GM23248 (cell line): ENCODE measurements around the gene ANKRD13B. TPM values are rescaled to one million over a fixed set of nuclear protein-coding genes. Genes with fewer than 3 reads are reported as not detected.

ENCODE experiments used
- DNase-seq: peaks from one replicate; pipeline ENCODE4 v3.0.0-alpha.2; 2015
- H2AFZ ChIP-seq: fragments of 200-600 bp; sonication (generic); 2 replicates; pipeline ENCODE4 v1.6.1; 2016; ENCODE audit warnings: antibody characterized with exemption
- H3F3A ChIP-seq: fragments of 200-600 bp; sonication (generic); 2 replicates; pipeline ENCODE4 v1.6.1; 2016; ENCODE audit warnings: mild to moderate bottlenecking, antibody characterized with exemption, mixed run types; ENCODE audit not compliant: insufficient read depth
- H3K27ac ChIP-seq: fragments of 200-600 bp; sonication (generic); 2 replicates; pipeline ENCODE4 v1.5.1; 2016; ENCODE audit warnings: mild to moderate bottlenecking
- H3K27me3 ChIP-seq: fragments of 200-600 bp; sonication (generic); replicated peaks from 2 replicates; pipeline ENCODE4 v1.6.1; 2016; ENCODE audit warnings: mild to moderate bottlenecking; ENCODE audit not compliant: insufficient read depth
- H3K36me3 ChIP-seq: fragments of 200-600 bp; sonication (generic); 2 replicates; pipeline ENCODE4 v1.6.1; 2016; ENCODE audit warnings: low read depth, mild to moderate bottlenecking
- H3K4me1 ChIP-seq: fragments of 200-600 bp; sonication (generic); 2 replicates; pipeline ENCODE4 v1.6.1; 2016; ENCODE audit warnings: mild to moderate bottlenecking; ENCODE audit not compliant: insufficient read depth
- H3K4me2 ChIP-seq: fragments of 200-600 bp; sonication (generic); one replicate; pipeline ENCODE4 v1.6.1; 2016; ENCODE audit warnings: mild to moderate bottlenecking; ENCODE audit not compliant: unreplicated experiment
- H3K4me3 ChIP-seq: fragments of 200-600 bp; sonication (generic); 2 replicates; pipeline ENCODE4 v1.5.1; 2016; ENCODE audit warnings: mild to moderate bottlenecking
- H3K79me2 ChIP-seq: fragments of 200-600 bp; sonication (generic); 2 replicates; pipeline ENCODE4 v1.6.1; 2016; ENCODE audit warnings: mild to moderate bottlenecking; ENCODE audit not compliant: insufficient read depth
- H3K9ac ChIP-seq: fragments of 200-600 bp; sonication (generic); 2 replicates; pipeline ENCODE4 v1.6.1; 2016; ENCODE audit warnings: mild to moderate bottlenecking
- H3K9me2 ChIP-seq: fragments of 200-600 bp; sonication (generic); 2 replicates; pipeline ENCODE4 v1.6.1; 2016; ENCODE audit warnings: mixed run types, mild to moderate bottlenecking, moderate library complexity; ENCODE audit not compliant: insufficient read depth
- H3K9me3 ChIP-seq: fragments of 200-600 bp; sonication (generic); one replicate; pipeline ENCODE4 v1.6.1; 2017; ENCODE audit warnings: low read depth
- H4K20me1 ChIP-seq: fragments of 200-600 bp; sonication (generic); 2 replicates; pipeline ENCODE4 v1.6.0; 2016; ENCODE audit not compliant: insufficient read depth
- EZH2 ChIP-seq: fragments of 200-600 bp; sonication (generic); IDR thresholded peaks from 2 replicates; pipeline ENCODE4 v1.6.1; 2018; ENCODE audit warnings: antibody characterized with exemption, mild to moderate bottlenecking; ENCODE audit not compliant: insufficient read depth, poor library complexity, severe bottlenecking
- EZH2phosphoT487 ChIP-seq: fragments of 200-600 bp; sonication (generic); IDR thresholded peaks from 2 replicates; pipeline ENCODE4 v1.6.1; 2018; ENCODE audit warnings: antibody characterized with exemption, moderate library complexity, mild to moderate bottlenecking, low read depth; ENCODE audit not compliant: insufficient read depth
- WGBS, 2 experiments: methylation state at CpG; one replicate each; pipeline ENCODE4 v1.1.6; 2015 to 2017; ENCODE audit warnings: low lambda C conversion rate in 2 of 2, low coverage in 1 of 2; ENCODE audit errors: missing lambda C conversion rate in 2 of 2; 5-methylcytosine and 5-hydroxymethylcytosine counted together
- in situ Hi-C: fragments of 300-500 bp; cut with MboI; formaldehyde crosslinking; loops from 2 replicates; pipeline ENCODE4 v1.15.0; 2020
- polyA plus RNA-seq: library from polyadenylated mRNA; unstranded; fragments of >200 nt; fragmentation: Nextera tagmentation; extraction: Ambion mirVana; gene quantifications from 2 replicates; pipeline ENCODE4 v1.2.1, GENCODE V29; 2016
- total RNA-seq: library from RNA; depleted of rRNA; stranded (reverse); fragments of >200 nt; shearing (Covaris generic); gene quantifications from 2 replicates; pipeline ENCODE4 v1.2.3, GENCODE V29; 2014

Gene ANKRD13B
- total and polyA plus RNA-seq, 2 experiments from 2014 or later = 1.7 to 9.4 TPM

GRCh38 chr17:29578626-29579485 lies 14.1 kb upstream of the ANKRD13B start:
- Histone ChIP-seq H3K27me3 (no peaks in the 10 kb centered on the region), H3K4me2 (no peak overlapping the region), H3K4me3 (no peak overlapping the region), H4K20me1 (0 out of 2 replicates have a peak, but pooled peaks cover under 1% of the 10 kb centered on the region), H3K36me3 (peaks cover 5% of the 10 kb centered on the region; the same call in 1 of the 2 replicates), H3K4me1 (0 out of 2 replicates have a peak, but pooled peaks cover 4% of the 10 kb centered on the region), H3K9me2 (no peaks in the 10 kb centered on the region), H3K9ac (no peak overlapping the region), H3K9me3 (no peaks in the 10 kb centered on the region), H3F3A (no peaks in the 10 kb centered on the region), H3K79me2 (peaks cover 19% of the 10 kb centered on the region), H3K27ac (no peak overlapping the region), H2AFZ (no peak overlapping the region)
- DNase-seq = no peak
- WGBS, 2 experiments = 90 to 91% methylated on average over 14 of the region's 14 CpGs
- no peak for TF ChIP-seq EZH2
- in situ Hi-C loops = no loop called here

- DNase-seq = peak; percentile 87
- no peak overlapping the region for H3K9ac ChIP-seq
- H3K9me3 ChIP-seq = no peaks in the 10 kb centered on the region
- H3K27ac ChIP-seq = no peak overlapping the region
- peaks cover 5% of the 10 kb centered on the region; the same call in 1 of the 2 replicates for H3K36me3 ChIP-seq
- peaks cover 32% of the 10 kb centered on the region for H3K79me2 ChIP-seq
- H3F3A ChIP-seq = no peaks in the 10 kb centered on the region
- no peaks in the 10 kb centered on the region for H3K9me2 ChIP-seq
- H2AFZ ChIP-seq = no peak overlapping the region
- 53 to 56% methylated on average over 15 of the region's 15 CpGs for WGBS, 2 experiments
- no peak overlapping the region for H3K4me2 ChIP-seq
- no peaks in the 10 kb centered on the region for H3K27me3 ChIP-seq
- TF ChIP-seq EZH2phosphoT487 (no peak), EZH2 (no peak)
- in situ Hi-C loops = no loop called here
- H3K4me1 ChIP-seq = peaks cover 7% of the 10 kb centered on the region; the same call in 1 of the 2 replicates
- peaks cover 3% of the 10 kb centered on the region; the same call in 1 of the 2 replicates for H4K20me1 ChIP-seq
- no peak overlapping the region for H3K4me3 ChIP-seq
Observed at GRCh38 chr17:29579866-29580771, 12.8 kb upstream of the ANKRD13B start.

DNA sequence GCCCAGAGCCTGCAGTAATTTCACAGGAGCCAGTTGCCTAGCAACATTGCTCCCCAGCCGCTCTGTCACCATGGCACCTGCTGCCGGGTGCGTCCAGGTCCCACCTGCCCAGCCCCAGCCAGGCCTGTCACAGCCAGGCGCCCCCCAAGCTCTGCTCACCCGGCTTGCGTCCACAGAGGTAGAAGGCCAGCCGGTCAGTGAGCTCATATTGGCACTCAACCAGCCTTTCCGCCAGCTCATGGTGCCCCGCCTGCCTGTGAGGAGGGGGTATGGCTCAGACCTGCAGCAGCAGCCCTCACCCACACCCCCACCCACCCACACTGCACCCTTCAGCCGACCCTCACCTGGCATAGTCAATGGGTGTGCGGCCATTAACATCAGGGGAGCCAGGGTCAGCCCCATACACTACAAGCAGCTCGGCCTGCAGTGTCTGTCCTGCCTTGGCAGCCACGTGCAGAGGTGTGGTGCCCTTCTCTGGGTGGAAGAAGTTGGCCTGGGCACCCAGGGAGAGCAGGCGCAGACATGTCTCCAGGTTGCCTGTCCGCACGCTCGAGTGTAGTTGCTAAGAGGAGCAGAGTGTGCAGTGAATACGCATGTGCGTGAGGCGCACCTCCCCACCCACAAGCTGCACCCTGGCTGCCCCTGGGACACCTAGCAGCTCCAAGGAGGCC lies 11.2 kb upstream of the ANKRD13B start:
- no peaks in the 10 kb centered on the region; the same call in 1 of the 2 replicates for H3K36me3 ChIP-seq
- H3K4me1 ChIP-seq = peaks cover 9% of the 10 kb centered on the region; the same call in 1 of the 2 replicates
- WGBS, 2 experiments = 87 to 88% methylated on average over 17 to 18 of the region's 20 CpGs
- H3K27ac ChIP-seq = no peak overlapping the region
- no peak for DNase-seq
- peaks cover 3% of the 10 kb centered on the region; the same call in 1 of the 2 replicates for H4K20me1 ChIP-seq
- no peaks in the 10 kb centered on the region for H3K9me3 ChIP-seq
- peaks cover 48% of the 10 kb centered on the region for H3K79me2 ChIP-seq
- H3K9ac ChIP-seq = no peak overlapping the region
- in situ Hi-C loops = no loop called here
- no peak overlapping the region for H3K4me2 ChIP-seq
- H3K27me3 ChIP-seq = no peaks in the 10 kb centered on the region
- TF ChIP-seq EZH2phosphoT487 (no peak), EZH2 (no peak)
- H3K4me3 ChIP-seq = no peak overlapping the region
- H2AFZ ChIP-seq = no peak overlapping the region
- no peaks in the 10 kb centered on the region for H3K9me2 ChIP-seq
- no peaks in the 10 kb centered on the region for H3F3A ChIP-seq
